Amniotic stem cell (primary cell): ENCODE results near the gene KSR1.

Experiments used
- DNase-seq: peaks from one replicate; lab custom pipeline; 2025; lab: John Stamatoyannopoulos, UW

The KSR1 gene

DNA sequence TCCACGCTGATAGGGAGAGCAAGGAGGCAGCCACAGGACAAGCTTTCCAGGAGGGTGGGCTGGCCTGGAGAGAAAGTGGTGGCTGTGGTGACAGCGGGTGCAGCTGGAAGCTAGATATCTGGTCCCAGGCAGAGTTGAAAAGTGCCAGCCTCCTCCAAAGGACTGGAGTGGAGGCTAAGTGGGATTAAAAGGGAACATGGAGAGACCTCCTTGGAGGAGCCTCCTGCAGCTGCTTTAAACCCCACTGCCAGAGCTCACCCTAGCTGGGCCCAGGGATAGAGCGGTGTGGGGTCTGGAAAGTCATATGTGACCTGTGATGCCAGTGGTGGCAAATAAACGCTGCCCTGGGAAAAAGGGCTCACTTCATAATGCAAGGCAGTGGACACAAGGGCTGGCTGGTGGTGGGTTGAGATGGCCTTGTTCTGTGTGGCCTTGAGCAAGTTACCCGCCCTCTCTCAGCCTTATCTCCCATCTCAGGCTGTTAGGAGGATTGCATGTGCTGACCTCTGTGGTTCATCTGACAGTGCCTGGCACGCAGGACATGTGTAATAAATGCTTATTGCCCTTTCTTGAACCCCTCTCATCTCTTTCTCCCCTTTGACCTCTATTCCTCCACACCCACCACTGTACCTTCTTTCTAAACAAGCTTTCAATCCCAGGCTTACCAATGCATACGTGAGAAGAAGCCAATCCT, 113.8 kb downstream of the KSR1 start:
- no peak for DNase-seq

DNA sequence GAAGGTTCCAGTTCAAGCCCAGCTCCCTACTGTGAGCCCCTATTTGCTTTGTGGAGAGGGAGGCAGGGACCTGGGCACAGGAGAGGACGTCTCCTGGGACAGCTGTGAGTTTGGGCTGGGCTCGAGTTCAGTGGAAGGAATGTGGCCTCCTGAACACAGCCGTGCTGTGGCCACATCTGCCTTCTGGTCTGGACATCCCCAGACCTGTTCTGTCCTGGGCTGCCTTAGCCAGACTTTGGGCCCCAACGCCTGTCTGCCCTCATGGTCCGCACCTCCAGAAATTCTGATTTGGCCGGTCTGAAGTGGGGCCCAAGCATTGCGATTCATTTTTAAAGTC, 114.3 kb downstream of the KSR1 start:
- DNase-seq: no peak

- no peak for DNase-seq
Observed at GRCh38 chr17:27571563-27572352, 115.5 kb downstream of the KSR1 start.

- no peak for DNase-seq
Observed at GRCh38 chr17:27572665-27573064, 116.4 kb downstream of the KSR1 start.

GRCh38 chr17:27573548-27573947, 117.3 kb downstream of the KSR1 start:
- no peak for DNase-seq

DNA sequence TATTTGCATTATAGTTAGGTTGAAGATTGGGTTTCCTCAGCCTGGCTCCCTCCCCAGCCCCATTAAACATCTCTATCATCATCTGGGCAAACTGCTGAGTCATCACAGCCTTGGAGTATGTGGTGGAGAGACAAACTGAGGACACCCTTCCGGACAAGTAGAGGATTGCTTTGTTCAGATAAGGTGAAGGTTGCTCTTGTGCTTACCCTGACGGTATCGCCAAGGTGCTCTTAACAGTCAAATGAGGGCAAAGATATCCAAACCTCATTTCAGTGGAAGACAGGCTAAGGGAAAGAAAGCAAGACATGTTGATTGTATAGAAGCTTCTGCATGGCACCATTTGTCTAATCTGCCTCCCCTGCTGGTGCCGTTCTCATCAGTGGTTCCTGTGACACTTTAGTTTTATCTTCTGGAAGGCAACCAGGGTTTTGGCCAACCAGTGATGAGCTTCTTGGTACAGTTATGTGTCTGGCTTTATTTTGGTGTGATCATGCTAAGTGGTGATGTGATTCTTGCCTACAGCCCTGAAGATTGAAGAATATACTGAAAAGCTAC, 117.8 kb downstream of the KSR1 start:
- DNase-seq: no peak

GRCh38 chr17:27575096-27575911, 119.1 kb downstream of the KSR1 start:
- no peak for DNase-seq

GRCh38 chr17:27575912-27576252, 119.6 kb downstream of the KSR1 start:
- DNase-seq: no peak

GRCh38 chr17:27576477-27577083, 120.3 kb downstream of the KSR1 start:
- DNase-seq: no peak

GRCh38 chr17:27577121-27577761, 121.0 kb downstream of the KSR1 start:
- DNase-seq: no peak

GRCh38 chr17:27577884-27578717, 121.9 kb downstream of the KSR1 start:
- DNase-seq: no peak

DNA sequence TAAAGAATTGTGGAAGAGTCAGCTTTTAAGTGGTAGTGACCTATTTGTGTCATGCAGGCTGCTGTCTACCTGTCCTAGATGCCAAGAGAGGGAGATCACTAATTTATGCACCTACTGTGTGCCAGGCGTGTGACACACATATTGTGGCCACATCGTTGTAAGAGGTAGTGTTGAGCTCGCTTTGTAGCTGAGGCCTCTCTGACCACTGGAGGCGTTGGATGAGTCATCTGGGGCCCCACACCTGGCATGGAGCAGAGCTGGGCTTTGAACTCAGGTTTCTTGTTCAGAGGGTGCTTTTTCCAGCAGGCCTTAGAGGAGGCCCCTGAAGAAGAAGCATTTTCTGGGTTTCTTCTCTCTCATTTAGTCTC, 122.5 kb downstream of the KSR1 start:
- DNase-seq: no peak

DNA sequence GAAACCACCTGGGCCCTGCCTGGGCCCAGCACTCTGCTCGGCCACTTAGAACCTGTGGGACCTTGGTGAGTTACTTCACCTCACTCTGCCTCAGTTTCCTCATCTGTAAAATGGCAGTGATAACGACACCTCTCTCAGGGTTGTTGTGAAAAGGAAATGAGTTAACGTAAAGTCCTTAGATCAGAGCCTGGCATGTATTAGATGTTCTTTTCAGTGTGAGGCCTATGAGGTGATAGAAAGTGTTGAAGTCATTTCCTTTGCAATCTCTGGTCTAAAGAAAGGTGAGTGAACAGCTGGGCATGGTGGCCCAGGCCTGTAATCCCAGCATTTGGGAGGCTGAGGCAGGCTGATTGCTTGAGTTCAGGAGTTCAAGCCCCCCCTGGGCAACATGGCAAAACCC, 123.1 kb downstream of the KSR1 start:
- DNase-seq: no peak

DNA sequence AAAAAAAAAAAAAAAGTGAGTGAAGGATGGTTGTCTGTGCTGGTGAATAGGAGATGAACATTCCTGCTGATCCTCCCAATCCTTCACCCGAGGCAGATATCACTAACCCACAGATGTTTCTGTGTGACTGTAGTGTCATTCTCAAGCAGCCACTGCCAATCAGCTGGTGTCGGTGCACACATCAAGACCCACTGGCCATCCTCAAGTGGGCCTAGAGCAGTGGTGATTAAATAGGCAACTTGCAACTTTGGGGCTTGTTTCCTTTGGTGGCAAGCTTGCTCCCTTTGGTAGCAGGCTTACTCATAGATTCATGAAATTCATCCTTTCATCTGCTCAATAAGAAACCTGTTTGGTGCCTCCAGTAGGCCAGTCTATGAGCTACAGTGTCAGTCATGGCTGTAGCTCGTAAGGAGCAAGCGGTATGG, 123.7 kb downstream of the KSR1 start:
- DNase-seq: no peak

DNA sequence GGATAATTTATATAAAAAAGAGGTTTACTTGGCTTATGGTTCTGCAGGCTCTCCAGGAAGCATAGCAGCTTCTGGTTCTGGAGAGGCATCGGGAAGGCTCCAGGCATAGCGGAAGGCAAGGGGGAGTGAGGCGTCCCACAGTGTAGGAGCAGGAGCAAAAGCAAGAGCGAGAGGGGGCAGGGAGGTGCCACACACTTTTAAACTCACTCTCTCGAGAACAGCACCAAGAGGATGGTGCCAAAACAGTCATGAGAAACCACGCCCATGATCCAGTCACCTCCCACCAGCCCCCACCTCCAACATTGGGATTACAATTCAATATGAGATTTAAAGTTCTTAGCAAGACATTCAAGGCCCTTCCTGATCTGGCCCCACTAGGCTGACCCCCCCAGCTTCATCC, 124.8 kb downstream of the KSR1 start:
- no peak for DNase-seq

DNA sequence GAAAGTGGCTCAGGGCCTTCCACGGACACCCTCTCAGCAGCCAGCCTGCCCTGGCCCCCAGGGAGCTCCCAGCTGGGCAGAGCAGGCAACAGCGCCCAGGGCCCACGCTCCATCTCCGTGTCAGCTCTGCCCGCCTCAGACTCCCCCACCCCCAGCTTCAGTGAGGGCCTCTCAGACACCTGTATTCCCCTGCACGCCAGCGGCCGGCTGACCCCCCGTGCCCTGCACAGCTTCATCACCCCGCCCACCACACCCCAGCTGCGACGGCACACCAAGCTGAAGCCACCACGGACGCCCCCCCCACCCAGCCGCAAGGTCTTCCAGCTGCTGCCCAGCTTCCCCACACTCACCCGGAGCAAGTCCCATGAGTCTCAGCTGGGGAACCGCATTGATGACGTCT, 126.4 kb downstream of the KSR1 start:
- DNase-seq: no peak

- DNase-seq: no peak
Observed at GRCh38 chr17:27585153-27585681, 129.0 kb downstream of the KSR1 start.

DNA sequence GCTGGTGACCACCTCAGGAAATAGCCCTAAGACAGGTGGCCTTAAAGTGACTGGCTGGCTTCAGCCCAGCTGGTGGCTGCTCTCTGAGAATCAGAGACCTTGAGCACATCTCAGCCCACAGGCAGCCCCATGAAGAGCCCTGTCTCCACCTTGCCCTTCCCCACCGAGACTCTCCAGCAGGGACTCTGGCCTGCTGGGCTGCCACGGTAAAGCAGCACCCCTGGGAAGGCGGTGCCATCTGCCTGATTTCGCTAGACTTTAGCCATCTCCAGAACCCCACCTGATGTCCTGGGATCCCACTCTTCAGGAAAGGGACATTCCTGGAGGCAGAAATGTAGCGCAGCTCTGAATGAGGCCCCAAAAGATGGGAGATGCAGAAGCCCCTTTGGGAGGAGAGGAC, 129.5 kb downstream of the KSR1 start:
- no peak for DNase-seq

- peak; percentile 29 for DNase-seq
Observed at GRCh38 chr17:27586203-27586721, 130.0 kb downstream of the KSR1 start.

DNA sequence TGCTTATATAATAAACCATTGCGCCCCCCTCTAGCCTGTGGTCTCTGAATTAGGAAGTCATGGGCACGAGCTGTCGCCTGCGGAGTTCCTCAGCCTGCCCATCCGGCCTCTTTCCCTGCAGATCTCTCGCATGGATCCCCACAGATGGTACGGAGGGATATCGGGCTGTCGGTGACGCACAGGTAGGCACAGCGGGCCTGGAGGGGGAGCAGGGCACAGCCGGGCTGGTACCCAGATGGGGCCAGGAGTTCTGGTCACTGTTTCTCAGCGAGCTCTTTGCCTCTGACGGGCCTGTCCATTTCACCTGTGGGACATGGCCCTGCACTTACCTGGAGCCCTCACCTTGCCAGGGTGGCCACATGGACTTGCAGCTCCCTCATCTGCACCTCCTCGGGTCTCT, 132.1 kb downstream of the KSR1 start:
- DNase-seq: no peak
